RWPE1 (cell line): Measurements from ENCODE around the gene TNPO2.
A peak's percentile ranks its signal among the peaks of the same experiment; 100 is the strongest.
"Not testable (repeated sequence)": the region's sequence is repeated elsewhere in the genome, so short reads cannot be mapped to it uniquely, and the experiment has no call there.

Experiments used
- CTCF ChIA-PET: fragments of 350-600 bp; sonication (Branson Sonifier 250); formaldehyde crosslinking; extraction: SDS; loops from one replicate; lab custom pipeline; 2021; lab: Yijun Ruan, JAX
- POLR2A ChIA-PET: fragments of 400-600 bp; formaldehyde crosslinking; extraction: SDS; loops from one replicate; lab custom pipeline; 2020; ENCODE audit warnings: antibody characterized with exemption; ENCODE audit not compliant: low non-redundant PET; lab: Yijun Ruan, JAX
- DNase-seq: peaks from one replicate; pipeline ENCODE4 v3.0.0; 2012; ENCODE audit warnings: low spot score
- H3K27ac ChIP-seq: fragments of 450-650 bp; 2 replicates; pipeline ENCODE4 v1.5.1; 2017
- CTCF ChIP-seq: fragments of 450-650 bp; conservative IDR thresholded peaks from 2 replicates; pipeline ENCODE4 v1.5.1; 2017; ENCODE audit warnings: low read depth, mild to moderate bottlenecking

Gene TNPO2

GRCh38 chr19:12703046-12703445, 20.7 kb downstream of the TNPO2 start:
- H3K27ac ChIP-seq = peak overlapping the region; percentile 24
- no peak for TF ChIP-seq CTCF
- POLR2A ChIA-PET = no interaction called here
- CTCF ChIA-PET = interaction anchor here (0.7 kb wide), 2 partner anchors 57 to 1004 kb away, joined by 3 to 4 read pairs; no protein-coding TSS in a partner anchor
- peak; percentile 75 for DNase-seq

- no peak for TF ChIP-seq CTCF
- ChIA-PET CTCF (interaction anchor here (0.7 kb wide), 1 partner anchor 887 kb away, joined by 4 read pairs; no protein-coding TSS in a partner anchor), POLR2A (interaction anchor here (0.7 kb wide), 1 partner anchor 15 kb away, joined by 6 read pairs; no protein-coding TSS in a partner anchor)
- DNase-seq = no peak
- H3K27ac ChIP-seq = peak overlapping the region; percentile 42; the same call in 1 of the 2 replicates
Observed at GRCh38 chr19:12701596-12702282, 22.0 kb downstream of the TNPO2 start.

GRCh38 chr19:12698138-12698537, 25.6 kb downstream of the TNPO2 start:
- H3K27ac ChIP-seq = peak overlapping the region; percentile 86
- no peak for TF ChIP-seq CTCF
- CTCF ChIA-PET = no interaction called here
- POLR2A ChIA-PET = no interaction called here
- no peak for DNase-seq

GRCh38 chr19:12697425-12697824, 26.3 kb downstream of the TNPO2 start:
- POLR2A ChIA-PET = interaction anchor here (0.5 to 0.6 kb wide), 2 partner anchors 38 to 71 kb away, joined by 5 to 10 read pairs; no protein-coding TSS in a partner anchor
- CTCF ChIA-PET = interaction anchor here (0.6 to 0.9 kb wide), 2 partner anchors 10 to 13 kb away, joined by 3 read pairs; no protein-coding TSS in a partner anchor
- H3K27ac ChIP-seq = peak overlapping the region; percentile 86
- DNase-seq = not testable (repeated sequence)

GRCh38 chr19:12696366-12697335, 27.1 kb downstream of the TNPO2 start, which contains the start of gene FBXW9:
TSS of gene FBXW9 (minus strand) at chr19:12696631. CDS start at chr19:12696581, 50 bp downstream.
- peak; percentile 87 for DNase-seq
- CTCF ChIA-PET = interaction anchor here (0.6 to 0.9 kb wide), 2 partner anchors 9 to 14 kb away, joined by 3 read pairs; no protein-coding TSS in a partner anchor
- no peak for TF ChIP-seq CTCF
- H3K27ac ChIP-seq = peak within 1 kb of the TSS; percentile 86
- POLR2A ChIA-PET = interaction anchor here (0.5 to 0.6 kb wide), 2 partner anchors 72 to 144 kb away, joined by 3 to 5 read pairs; no protein-coding TSS in a partner anchor

- DNase-seq = peak; percentile 23
- TF ChIP-seq CTCF = no peak
- CTCF ChIA-PET = no interaction called here
- POLR2A ChIA-PET = interaction anchor here (0.6 kb wide), 1 partner anchor 144 kb away, joined by 3 read pairs; no protein-coding TSS in a partner anchor
- peak overlapping the region; percentile 86 for H3K27ac ChIP-seq
Observed at GRCh38 chr19:12695997-12696365, 27.8 kb downstream of the TNPO2 start.
